HPDE6-E6E7 (cell line): ENCODE measurements around the gene KCTD5.
"Not testable (repeated sequence)": the region's sequence is repeated elsewhere in the genome, so short reads cannot be mapped to it uniquely, and the experiment has no call there.

Experiments used
- DNase-seq: peaks from one replicate; pipeline ENCODE4 v3.0.0; 2011; ENCODE audit warnings: missing footprints; ENCODE audit errors: extremely low spot score

Gene KCTD5

GRCh38 chr16:2673066-2673999, 9.0 kb upstream of the KCTD5 start:
- DNase-seq, result peak; percentile 89

- no peak for DNase-seq
Measured at GRCh38 chr16:2675021-2675420, 7.3 kb upstream of the KCTD5 start.

GRCh38 chr16:2675714-2676113, 6.6 kb upstream of the KCTD5 start:
- no peak for DNase-seq

- DNase-seq, result not testable (repeated sequence)
Measured at GRCh38 chr16:2676937-2677336, 5.4 kb upstream of the KCTD5 start.

- DNase-seq, result not testable (repeated sequence)
Measured at GRCh38 chr16:2678206-2678965, 3.9 kb upstream of the KCTD5 start.

GRCh38 chr16:2679902-2680301, 2.4 kb upstream of the KCTD5 start:
- DNase-seq, result not testable (repeated sequence)

- DNase-seq, result not testable (repeated sequence)
Measured at GRCh38 chr16:2680360-2680759, 2.0 kb upstream of the KCTD5 start.

- not testable (repeated sequence) for DNase-seq
Measured at GRCh38 chr16:2683041-2683440, 718 bp downstream of the KCTD5 start.

- not testable (repeated sequence) for DNase-seq
Measured at GRCh38 chr16:2686075-2686474, 3.8 kb downstream of the KCTD5 start.

- DNase-seq, result no peak
Measured at GRCh38 chr16:2686912-2687507, 4.7 kb downstream of the KCTD5 start.

- no peak for DNase-seq
Measured at GRCh38 chr16:2687531-2688308, 5.4 kb downstream of the KCTD5 start.

GRCh38 chr16:2689422-2689821, 7.1 kb downstream of the KCTD5 start:
- not testable (repeated sequence) for DNase-seq

GRCh38 chr16:2689968-2690801, 7.9 kb downstream of the KCTD5 start:
- no peak for DNase-seq

- no peak for DNase-seq
Measured at GRCh38 chr16:2690852-2691251, 8.5 kb downstream of the KCTD5 start.

GRCh38 chr16:2691491-2692248, 9.3 kb downstream of the KCTD5 start:
- no peak for DNase-seq

- no peak for DNase-seq
Measured at GRCh38 chr16:2692251-2692947, 10.1 kb downstream of the KCTD5 start.

- DNase-seq, result no peak
Measured at GRCh38 chr16:2692948-2693651, 10.8 kb downstream of the KCTD5 start.

GRCh38 chr16:2696601-2697250, 14.4 kb downstream of the KCTD5 start:
- DNase-seq, result not testable (repeated sequence)
